GM18526 (cell line): Measurements from ENCODE around the gene PRKX.

Experiments used
- POLR2A ChIP-seq: IDR thresholded peaks from 3 replicates; pipeline ENCODE4 v1.6.1; 2011; ENCODE audit not compliant: insufficient read length; ENCODE audit errors: extremely low read depth

Gene PRKX

DNA sequence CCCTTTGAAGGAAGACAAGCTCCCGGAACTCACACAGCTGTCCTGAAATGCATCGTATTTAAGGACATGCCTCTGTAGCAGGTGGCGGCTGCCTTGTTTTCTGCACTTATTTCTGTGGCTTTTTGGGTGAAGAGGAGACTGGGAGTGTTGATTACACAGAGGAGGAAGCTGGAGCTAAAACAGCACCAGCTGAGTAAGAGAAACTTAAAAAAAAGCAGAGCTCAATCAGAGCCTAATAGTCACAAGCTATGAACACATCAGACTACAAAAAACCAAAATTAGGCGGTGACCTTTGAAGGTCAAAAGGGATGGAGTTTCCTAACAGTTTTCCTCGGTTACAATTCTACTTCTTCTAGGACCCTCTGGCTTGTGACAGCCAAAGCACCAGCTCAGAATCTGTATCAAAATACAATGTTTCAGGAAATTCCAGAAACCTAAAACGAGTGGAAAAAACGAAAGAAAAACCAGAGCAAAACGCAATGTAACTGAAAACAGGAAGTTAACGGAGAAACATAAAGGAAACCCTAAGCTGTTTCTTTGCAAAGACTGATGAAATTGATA lies 13.5 kb downstream of the PRKX start:
- no peak for TF ChIP-seq POLR2A

DNA sequence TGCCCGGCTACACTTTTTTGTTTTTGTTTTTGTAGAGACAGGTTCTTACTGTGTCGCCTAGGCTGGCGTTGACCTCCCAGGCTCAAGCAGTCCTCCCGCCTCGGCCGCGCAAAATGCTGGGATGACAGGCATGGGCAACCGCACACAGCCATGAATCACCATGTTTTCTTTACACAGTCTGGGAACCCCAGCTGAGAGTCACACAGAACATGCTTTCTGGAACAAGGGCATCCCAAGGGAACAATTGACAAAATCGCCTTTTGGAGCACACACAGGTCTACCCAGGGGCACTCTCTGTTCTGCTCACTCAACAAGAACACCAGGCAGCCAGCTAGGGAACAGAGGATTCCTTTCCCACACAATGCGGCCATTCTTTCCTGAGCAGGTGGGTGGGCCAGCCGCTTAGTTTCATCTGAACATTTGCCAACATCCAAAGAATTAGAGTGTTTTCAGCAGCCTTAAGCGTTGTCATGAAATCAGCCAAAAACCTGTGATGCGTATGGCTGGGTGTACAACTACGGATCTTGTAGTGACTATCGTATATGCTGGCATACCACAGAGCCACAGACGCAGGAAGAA lies 15.7 kb downstream of the PRKX start:
- TF ChIP-seq POLR2A = no peak

DNA sequence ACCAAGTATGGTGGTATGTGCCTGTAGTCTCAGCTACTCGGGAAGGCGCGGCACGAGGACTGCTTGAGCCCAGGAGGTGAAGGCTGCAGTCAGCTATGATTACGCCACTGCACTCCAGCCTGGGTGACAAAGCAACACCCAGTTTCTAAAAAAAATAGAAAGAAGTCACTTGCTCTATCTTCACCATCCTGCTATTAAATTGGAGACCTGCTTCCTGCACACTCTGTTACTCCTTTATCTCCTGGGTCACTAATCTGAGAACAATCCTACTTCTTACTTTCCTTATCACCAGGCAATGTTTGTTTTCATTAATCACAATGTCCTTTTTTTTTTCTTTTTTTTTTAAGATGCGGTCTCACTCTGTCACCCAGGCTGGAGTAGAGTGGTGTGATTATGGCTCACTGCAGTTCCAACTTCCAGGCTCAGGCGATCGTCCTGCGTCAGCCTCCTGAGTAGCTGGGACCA lies 16.2 kb downstream of the PRKX start:
- no peak for TF ChIP-seq POLR2A

- TF ChIP-seq POLR2A = no peak
These were observed 17.9 kb downstream of the PRKX start for GRCh38 chrX:3695536-3695935.

DNA sequence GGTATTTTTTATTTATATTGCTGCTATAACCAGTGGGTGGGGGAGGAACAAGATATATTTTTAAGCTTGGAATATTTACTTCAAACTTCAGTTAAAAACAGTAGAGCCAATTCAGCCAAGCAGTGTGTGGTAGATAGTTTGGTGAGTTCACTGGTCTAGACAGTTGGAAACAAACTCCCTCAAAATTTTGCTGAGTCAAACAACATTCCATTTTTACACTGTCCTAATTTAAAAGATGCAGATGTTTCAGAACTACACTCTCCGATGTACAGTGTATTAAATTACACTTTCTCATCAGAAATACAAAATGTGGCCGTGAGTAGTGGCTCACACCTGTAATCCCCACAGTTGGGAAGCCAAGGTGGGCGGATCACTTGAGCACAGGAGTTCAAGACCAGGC lies 23.3 kb downstream of the PRKX start:
- no peak for TF ChIP-seq POLR2A

GRCh38 chrX:3680459-3680858 lies 33.0 kb downstream of the PRKX start:
- no peak for TF ChIP-seq POLR2A

GRCh38 chrX:3679669-3680068 lies 33.8 kb downstream of the PRKX start:
- no peak for TF ChIP-seq POLR2A

DNA sequence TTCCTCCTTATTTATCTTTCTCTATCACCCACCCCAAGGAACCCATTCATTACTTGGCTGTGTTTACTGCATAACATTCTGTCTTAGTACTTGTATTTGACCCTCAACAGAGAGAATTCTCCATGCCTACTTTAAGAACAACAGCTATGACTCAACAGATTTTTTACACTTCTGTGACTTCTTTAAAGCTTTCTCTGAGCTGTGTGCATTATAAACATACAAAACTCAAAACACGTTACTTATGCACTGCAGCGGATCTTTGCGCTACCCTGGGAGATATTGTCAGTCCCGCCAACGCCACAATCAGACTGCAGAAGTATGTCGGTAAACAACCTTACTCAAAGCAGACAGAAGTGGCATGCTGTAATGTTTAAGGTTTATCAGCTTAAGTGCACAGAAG lies 35.1 kb downstream of the PRKX start:
- TF ChIP-seq POLR2A = no peak

GRCh38 chrX:3674881-3675280 lies 38.6 kb downstream of the PRKX start:
- no peak for TF ChIP-seq POLR2A

- no peak for TF ChIP-seq POLR2A
These were observed 43.5 kb downstream of the PRKX start for GRCh38 chrX:3669841-3670475.

DNA sequence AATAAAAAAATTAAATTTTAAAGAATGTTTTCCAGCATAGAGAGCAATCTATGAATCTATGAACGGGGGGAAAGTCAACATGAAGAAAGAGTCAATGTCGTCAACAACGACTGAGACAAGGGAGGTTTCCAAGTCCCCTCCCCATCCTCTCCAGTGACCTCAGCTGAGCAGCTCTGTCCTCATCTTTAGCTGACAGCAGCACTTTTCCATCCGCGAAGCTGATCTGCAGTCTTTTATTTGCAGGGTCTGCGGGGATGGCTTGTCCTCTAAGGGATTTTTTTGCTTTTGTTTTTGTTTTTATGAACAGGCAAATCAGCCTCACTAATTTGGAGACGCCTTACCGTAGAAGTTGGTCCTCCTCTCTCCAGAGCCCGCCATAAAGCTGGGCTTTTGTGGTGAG lies 46.5 kb downstream of the PRKX start:
- TF ChIP-seq POLR2A = no peak

GRCh38 chrX:3664921-3665320 lies 48.5 kb downstream of the PRKX start:
- TF ChIP-seq POLR2A = no peak

DNA sequence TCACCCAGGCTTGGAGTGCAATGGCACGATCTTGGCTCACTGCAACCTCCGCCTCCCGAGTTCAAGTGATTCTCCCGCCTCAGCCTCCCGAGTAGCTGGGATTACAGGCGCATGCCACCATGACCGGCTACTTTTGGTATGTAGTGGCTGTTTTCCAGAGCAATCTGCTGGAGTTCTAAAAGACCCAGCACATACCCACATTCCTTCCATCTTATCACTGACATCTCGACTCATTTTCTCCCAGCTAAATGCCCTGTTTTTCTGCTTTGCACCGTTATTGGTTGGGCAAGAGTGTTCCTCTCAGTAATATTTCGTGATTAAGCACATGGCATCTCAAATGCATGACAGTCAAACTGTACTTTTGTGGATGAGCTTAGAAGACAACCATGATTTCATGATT lies 53.7 kb downstream of the PRKX start:
- no peak for TF ChIP-seq POLR2A

- TF ChIP-seq POLR2A = no peak
These were observed 58.3 kb downstream of the PRKX start for GRCh38 chrX:3655181-3655580.

DNA sequence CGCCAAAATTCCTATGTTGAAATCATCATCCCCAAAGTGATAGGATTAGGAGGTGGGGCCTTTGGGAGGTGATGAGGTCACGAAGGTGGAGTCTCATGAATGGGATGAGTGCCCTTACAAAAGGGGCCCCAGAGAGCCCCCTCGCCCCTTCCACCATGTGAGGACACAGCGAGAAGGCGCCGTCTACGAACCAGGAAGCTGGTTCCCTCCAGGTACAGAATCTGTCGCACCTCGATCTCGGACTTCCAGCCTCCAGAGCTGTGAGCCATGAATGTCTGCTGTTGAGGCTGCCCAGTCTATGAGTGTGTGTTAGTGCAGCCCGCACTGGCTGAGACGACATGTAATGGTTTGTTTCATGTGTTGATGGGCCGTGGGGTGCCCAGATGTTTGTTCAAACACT lies 60.3 kb downstream of the PRKX start:
- no peak for TF ChIP-seq POLR2A

GRCh38 chrX:3651277-3651676 lies 62.2 kb downstream of the PRKX start:
- TF ChIP-seq POLR2A = no peak

GRCh38 chrX:3648084-3648483 lies 65.4 kb downstream of the PRKX start:
- TF ChIP-seq POLR2A = no peak
